Neutrophil (primary cell): ENCODE data around the gene CLIP4.

Source experiments
- H3K27ac ChIP-seq: fragments of 200-600 bp; sonication (generic); 2 replicates; pipeline ENCODE4 v1.5.1; 2016; ENCODE audit warnings: mild to moderate bottlenecking, moderate library complexity
- H3K27me3 ChIP-seq: fragments of 200-600 bp; sonication (generic); 2 replicates; pipeline ENCODE4 v1.6.0; 2016; ENCODE audit warnings: mild to moderate bottlenecking
- H3K36me3 ChIP-seq: fragments of 200-600 bp; sonication (generic); 2 replicates; pipeline ENCODE4 v1.5.1; 2017
- H3K4me1 ChIP-seq, 2 experiments: fragments of 200-600 bp in 1 of 2; sonication (generic) in 1 of 2; 1 replicate in 1 of 2; 2 replicates in 1 of 2; pipeline versions ENCODE4 v1.5.1 to v1.6.1; 2013 to 2016; ENCODE audit warnings: low read depth in 1 of 2, low read length in 1 of 2, mild to moderate bottlenecking in 1 of 2, moderate library complexity in 1 of 2; ENCODE audit not compliant: control insufficient read depth in 1 of 2, insufficient read depth in 1 of 2
- H3K4me3 ChIP-seq, 2 experiments: fragments of 200-600 bp in 1 of 2; sonication (generic) in 1 of 2; 1 replicate in 1 of 2; 2 replicates in 1 of 2; pipeline ENCODE4 v1.5.1; 2013 to 2016; ENCODE audit warnings: low read depth in 1 of 2, low read length in 1 of 2, mild to moderate bottlenecking in 1 of 2, moderate library complexity in 1 of 2
- H3K9me3 ChIP-seq: fragments of 200-600 bp; sonication (generic); 2 replicates; pipeline ENCODE4 v1.5.1; 2016
- TF ChIP-seq, protein P1 (sequence below): fragments of 200-600 bp; sonication (generic); IDR thresholded peaks from 2 replicates; pipeline ENCODE4 v1.5.1; 2016; ENCODE audit warnings: antibody characterized with exemption

CLIP4 gene

DNA sequence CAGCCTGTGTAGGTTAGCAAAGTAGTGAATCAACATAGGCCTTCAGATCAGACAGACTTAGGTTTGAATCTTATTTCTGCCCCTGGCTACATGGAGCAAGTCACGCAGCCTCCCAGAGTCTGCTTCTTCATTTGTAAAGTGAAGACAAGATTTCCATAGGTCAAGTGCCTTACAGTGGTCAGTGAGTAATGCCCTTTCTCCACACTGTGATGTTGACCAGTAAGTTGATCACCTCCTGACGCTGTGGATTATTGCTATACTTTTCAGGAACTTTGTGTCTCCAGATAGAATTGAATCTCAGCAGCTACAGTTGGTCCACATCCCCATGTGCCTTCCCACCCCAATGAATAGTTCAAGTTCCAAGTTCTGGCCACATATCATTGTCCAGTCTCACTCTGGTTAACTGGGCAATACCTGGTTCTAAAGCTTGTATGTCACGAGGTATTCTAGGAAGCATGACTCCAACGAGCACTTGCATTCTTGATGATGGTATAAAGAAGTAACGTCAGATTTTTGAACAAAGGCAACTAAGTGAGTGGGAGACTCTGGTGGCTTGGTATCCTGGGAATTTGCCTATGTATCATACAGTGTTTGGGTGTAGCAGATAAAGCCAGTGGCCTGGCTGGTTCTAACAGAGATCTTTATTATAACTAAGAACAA is 2.1 kb upstream of the CLIP4 start:
- TF ChIP-seq, protein P1, sequence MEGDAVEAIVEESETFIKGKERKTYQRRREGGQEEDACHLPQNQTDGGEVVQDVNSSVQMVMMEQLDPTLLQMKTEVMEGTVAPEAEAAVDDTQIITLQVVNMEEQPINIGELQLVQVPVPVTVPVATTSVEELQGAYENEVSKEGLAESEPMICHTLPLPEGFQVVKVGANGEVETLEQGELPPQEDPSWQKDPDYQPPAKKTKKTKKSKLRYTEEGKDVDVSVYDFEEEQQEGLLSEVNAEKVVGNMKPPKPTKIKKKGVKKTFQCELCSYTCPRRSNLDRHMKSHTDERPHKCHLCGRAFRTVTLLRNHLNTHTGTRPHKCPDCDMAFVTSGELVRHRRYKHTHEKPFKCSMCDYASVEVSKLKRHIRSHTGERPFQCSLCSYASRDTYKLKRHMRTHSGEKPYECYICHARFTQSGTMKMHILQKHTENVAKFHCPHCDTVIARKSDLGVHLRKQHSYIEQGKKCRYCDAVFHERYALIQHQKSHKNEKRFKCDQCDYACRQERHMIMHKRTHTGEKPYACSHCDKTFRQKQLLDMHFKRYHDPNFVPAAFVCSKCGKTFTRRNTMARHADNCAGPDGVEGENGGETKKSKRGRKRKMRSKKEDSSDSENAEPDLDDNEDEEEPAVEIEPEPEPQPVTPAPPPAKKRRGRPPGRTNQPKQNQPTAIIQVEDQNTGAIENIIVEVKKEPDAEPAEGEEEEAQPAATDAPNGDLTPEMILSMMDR, result no peak
- H3K27ac ChIP-seq, result no peak overlapping the region
- no peaks in the 10 kb centered on the region for H3K9me3 ChIP-seq
- H3K36me3 ChIP-seq, result no peaks in the 10 kb centered on the region
- H3K4me1 ChIP-seq, result peaks cover 12 to 16% of the 10 kb centered on the region in 2 experiments
- H3K27me3 ChIP-seq, result peaks cover 60% of the 10 kb centered on the region
- no peak overlapping the region for H3K4me3 ChIP-seq

DNA sequence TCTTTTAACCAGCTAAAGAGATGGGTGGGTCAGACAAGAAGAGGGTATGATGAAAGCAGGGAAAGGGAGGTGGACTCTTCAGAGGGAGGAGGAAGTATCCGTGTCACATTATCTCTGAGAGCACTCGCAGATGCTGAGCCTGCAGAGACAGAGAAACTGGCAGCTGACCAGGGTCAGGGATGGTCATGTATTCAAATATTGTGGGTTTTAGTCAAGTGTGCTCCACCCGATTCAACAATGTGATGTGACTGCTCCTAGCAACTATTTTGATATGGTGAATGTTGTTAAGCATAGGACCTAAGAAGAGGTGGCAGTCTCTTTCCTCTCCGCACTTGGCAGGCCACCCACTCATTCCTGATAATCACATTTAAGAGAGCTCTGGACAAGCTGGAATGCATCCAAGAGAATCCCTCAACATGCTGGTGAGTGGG is 1.3 kb upstream of the CLIP4 start:
- TF ChIP-seq, protein P1, result no peak
- H3K27me3 ChIP-seq, result peaks cover 60% of the 10 kb centered on the region
- no peaks in the 10 kb centered on the region for H3K36me3 ChIP-seq
- no peak overlapping the region for H3K27ac ChIP-seq
- H3K4me3 ChIP-seq, result no peak overlapping the region
- H3K9me3 ChIP-seq, result no peaks in the 10 kb centered on the region
- H3K4me1 ChIP-seq, result peaks cover 12 to 16% of the 10 kb centered on the region in 2 experiments

DNA sequence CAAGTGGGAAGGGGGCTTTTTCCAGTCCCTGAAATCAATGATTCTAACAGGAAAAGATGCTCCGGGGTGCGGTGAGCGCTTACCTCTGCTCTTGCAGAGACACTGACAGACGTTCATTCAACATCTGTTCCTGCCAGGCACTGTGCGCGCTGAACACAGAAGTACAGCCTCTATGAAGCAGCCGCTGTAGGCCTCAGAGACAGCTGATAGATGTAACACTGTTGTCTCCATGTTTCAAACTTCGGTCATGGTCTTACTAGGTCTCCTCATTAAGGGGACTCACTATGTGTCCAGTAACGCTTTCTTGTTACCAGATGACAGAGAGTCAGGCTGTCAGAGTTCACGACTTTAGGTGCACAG is 649 bp upstream of the CLIP4 start:
- TF ChIP-seq, protein P1, result no peak
- Histone ChIP-seq H3K27ac (no peak overlapping the region), H3K4me3 (no peak overlapping the region), H3K36me3 (no peaks in the 10 kb centered on the region), H3K4me1 (peaks cover 12 to 16% of the 10 kb centered on the region in 2 experiments), H3K27me3 (peaks cover 60% of the 10 kb centered on the region), H3K9me3 (no peaks in the 10 kb centered on the region)

DNA sequence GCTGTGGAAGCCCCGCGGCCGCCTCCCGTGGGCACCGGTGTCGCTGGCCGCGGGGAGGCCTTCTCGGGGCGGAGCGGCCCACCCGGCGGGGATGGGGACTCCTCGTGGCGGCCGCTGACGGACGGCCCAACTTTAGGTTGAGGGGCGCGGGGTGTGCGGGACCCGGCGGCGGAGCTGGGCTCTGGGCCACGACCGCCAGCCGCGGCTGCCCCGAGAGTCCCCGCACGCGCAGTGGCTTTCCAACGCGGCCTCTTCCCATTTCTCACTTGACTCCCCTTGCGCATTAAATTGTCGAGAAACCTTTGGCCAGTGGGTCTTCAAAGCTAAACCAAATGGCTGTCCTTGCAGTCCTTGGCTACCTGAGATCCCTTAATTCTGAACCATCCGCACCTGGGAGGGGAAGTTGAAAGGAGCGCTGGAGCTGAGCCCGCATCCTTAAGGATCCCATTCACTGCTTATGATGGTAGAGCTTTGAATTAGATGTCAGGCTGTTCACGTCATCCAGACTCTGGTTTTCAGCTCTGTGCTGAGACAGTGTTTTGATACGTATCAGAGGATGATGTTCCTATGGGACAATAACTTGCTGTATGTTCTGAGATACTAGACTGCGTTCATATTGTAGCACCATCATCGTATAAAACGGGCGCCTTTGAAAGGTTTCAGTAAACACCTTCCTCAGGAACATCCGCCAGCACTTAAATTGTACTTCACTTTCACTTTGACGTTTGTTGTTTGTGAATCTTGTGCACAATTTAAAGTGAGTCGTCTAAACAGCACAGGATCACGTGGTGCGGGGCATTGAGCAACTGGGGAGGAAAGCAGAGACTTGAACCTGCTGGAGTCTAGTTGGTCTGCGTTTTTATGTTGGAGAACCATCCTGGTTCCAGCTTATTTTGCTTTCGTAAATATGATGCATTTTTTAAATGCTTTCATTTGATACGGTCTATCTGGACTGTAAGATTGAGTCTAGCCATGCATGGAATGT is 874 bp downstream of the CLIP4 start:
- Histone ChIP-seq H3K9me3 (no peaks in the 10 kb centered on the region), H3K27ac (no peak overlapping the region), H3K27me3 (peaks cover 55% of the 10 kb centered on the region), H3K4me3 (peak overlapping the region; percentile 40 to 59), H3K4me1 (peaks cover 12 to 16% of the 10 kb centered on the region in 2 experiments), H3K36me3 (no peaks in the 10 kb centered on the region)
- TF ChIP-seq, protein P1, result no peak

DNA sequence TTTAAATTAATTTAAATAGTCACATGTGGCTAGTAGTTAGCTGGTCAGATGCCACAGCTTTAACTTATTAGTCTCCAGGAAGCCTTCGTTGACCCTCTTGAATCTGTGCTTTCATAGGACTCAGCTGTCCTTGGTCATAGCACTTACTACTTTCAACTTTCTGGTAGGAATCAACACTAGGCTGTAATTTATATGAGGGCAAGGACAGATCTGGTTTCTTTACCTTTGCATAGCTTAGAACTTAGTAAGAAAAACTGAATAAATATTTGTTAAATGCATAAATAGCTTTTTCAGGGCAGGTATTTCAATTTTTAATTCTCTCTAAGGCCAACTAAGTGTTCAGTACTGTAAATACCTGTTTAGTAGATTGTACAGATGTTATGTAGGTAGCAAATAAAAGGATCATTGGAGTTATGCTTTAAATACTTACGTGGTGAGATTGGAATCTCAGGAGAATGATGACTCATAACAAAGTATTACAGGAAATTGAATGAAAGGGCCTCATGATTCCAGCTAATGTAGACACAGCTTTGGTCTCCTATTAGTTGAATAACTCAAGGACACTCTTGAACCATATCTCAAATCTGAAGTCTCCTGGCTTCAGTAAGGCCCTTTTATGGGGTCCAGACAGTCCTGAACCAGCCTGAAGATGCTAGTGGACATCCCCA is 2.6 kb downstream of the CLIP4 start:
- TF ChIP-seq, protein P1, result no peak
- Histone ChIP-seq H3K4me1 (peaks cover 12 to 16% of the 10 kb centered on the region in 2 experiments), H3K9me3 (no peaks in the 10 kb centered on the region), H3K27ac (no peak overlapping the region), H3K27me3 (peaks cover 50% of the 10 kb centered on the region), H3K4me3 (no peak overlapping the region), H3K36me3 (no peaks in the 10 kb centered on the region)
